ENCODE results near the gene SPOP. TPM values are rescaled to one million over a fixed set of nuclear protein-coding genes. Genes with fewer than 3 reads are reported as not detected.

Gene SPOP
- total and polyA plus RNA-seq, 2 experiments from 2014 or later: 13.9 to 18.6 TPM

GRCh38 chr17:49670002-49670401, 7.9 kb downstream of the SPOP start:
- Mint-ChIP-seq H3K27ac (no peak overlapping the region), H3K36me3 (ENCODE audit: low read depth) (peaks cover 20% of the 10 kb centered on the region), H3K4me1 (0 out of 3 replicates have a peak, but pooled peaks cover under 1% of the 10 kb centered on the region), H3K4me3 (no peak overlapping the region), H3K9me3 (no peaks in the 10 kb centered on the region), H3K27me3 (ENCODE audit: insufficient read depth, low read depth, poor library complexity) (peaks cover 3% of the 10 kb centered on the region)
- no peaks in the 10 kb centered on the region; the same call in 1 of the 2 replicates for H3K36me3 ChIP-seq (ENCODE audit: insufficient read depth)
- H4K20me1 ChIP-seq (replicated peaks; ENCODE audit: insufficient read depth): peaks cover 17% of the 10 kb centered on the region
- no peaks in the 10 kb centered on the region for H3K9me2 ChIP-seq (ENCODE audit: insufficient read depth)
- H3K4me1 ChIP-seq (ENCODE audit: insufficient read depth): no peaks in the 10 kb centered on the region
- DNase-seq (ENCODE audit: low spot score) (no peak), ATAC-seq (no peak)
- H3F3A ChIP-seq (replicated peaks; ENCODE audit: low read depth): no peaks in the 10 kb centered on the region
- peaks cover 90% of the 10 kb centered on the region for H3K79me2 ChIP-seq (replicated peaks; ENCODE audit: insufficient read depth)
- H3K4me2 ChIP-seq: no peak overlapping the region
- no peak for TF ChIP-seq ZNF462 (CRISPR knock-in tag; IDR thresholded peaks at IDR 0.05)
- TF ChIP-seq REST (IDR thresholded peaks at IDR 0.05; ENCODE audit: unreplicated experiment): no peak
- TF ChIP-seq ETS1 (IDR thresholded peaks at IDR 0.05): no peak
- no peak for TF ChIP-seq EZH2phosphoT487 (IDR thresholded peaks at IDR 0.05; ENCODE audit: unreplicated experiment)
- TF ChIP-seq NANOG (IDR thresholded peaks at IDR 0.05; ENCODE audit: borderline replicate concordance): no peak
- no peak for TF ChIP-seq EZH2 (IDR thresholded peaks at IDR 0.05; ENCODE audit: low read depth, unreplicated experiment)
- TF ChIP-seq ZNF331 (CRISPR knock-in tag; IDR thresholded peaks at IDR 0.05; ENCODE audit: low read depth): no peak
- TF ChIP-seq ZNF114 (CRISPR knock-in tag; IDR thresholded peaks at IDR 0.05): no peak
- no peak for TF ChIP-seq JUNB (IDR thresholded peaks at IDR 0.05; ENCODE audit: unreplicated experiment)
- no peak for TF ChIP-seq STAT1 (IDR thresholded peaks at IDR 0.05; ENCODE audit: unreplicated experiment)
- TF ChIP-seq CREB1 (CRISPR knock-in tag; IDR thresholded peaks at IDR 0.05; ENCODE audit: low read depth): no peak
- no peak for TF ChIP-seq CTCF (conservative IDR thresholded peaks at IDR 0.05; ENCODE audit: low read depth in 2 of 2)
- no peaks in the 10 kb centered on the region for H3K27me3 ChIP-seq (ENCODE audit: insufficient read depth)
- no peak overlapping the region for H2AFZ ChIP-seq
- H3K4me3 ChIP-seq: no peak overlapping the region
- no peak overlapping the region for H3K27ac ChIP-seq (ENCODE audit: low read depth)

Measured in GM23338 (cell line).